HG02571 (cell line): ENCODE results near the gene RPL3.

Experiments used
- ATAC-seq: cut with Tn5 transposase; IDR thresholded peaks from one replicate; pipeline ENCODE4 v1.9.1; 2021; ENCODE audit warnings: mild to moderate bottlenecking, moderate library complexity; ENCODE audit not compliant: unreplicated experiment

Gene RPL3

GRCh38 chr22:39301108-39301507, 18.3 kb downstream of the RPL3 start:
- ATAC-seq = no peak

GRCh38 chr22:39300186-39300830, 19.1 kb downstream of the RPL3 start:
- no peak for ATAC-seq

- no peak for ATAC-seq
Measured at GRCh38 chr22:39299829-39300178, 19.6 kb downstream of the RPL3 start.

GRCh38 chr22:39298241-39298987, 21.0 kb downstream of the RPL3 start:
- ATAC-seq = no peak

- no peak for ATAC-seq
Measured at GRCh38 chr22:39297490-39298240, 21.8 kb downstream of the RPL3 start.

GRCh38 chr22:39296981-39297489, 22.4 kb downstream of the RPL3 start:
- no peak for ATAC-seq

- no peak for ATAC-seq
Measured at GRCh38 chr22:39296535-39296934, 22.9 kb downstream of the RPL3 start.

- ATAC-seq = no peak
Measured at GRCh38 chr22:39294571-39295468, 24.6 kb downstream of the RPL3 start.

- no peak for ATAC-seq
Measured at GRCh38 chr22:39293766-39294368, 25.6 kb downstream of the RPL3 start.

- ATAC-seq = no peak
Measured at GRCh38 chr22:39292561-39293074, 26.8 kb downstream of the RPL3 start.

GRCh38 chr22:39292031-39292462, 27.4 kb downstream of the RPL3 start:
- ATAC-seq = no peak

GRCh38 chr22:39291523-39291922, 27.9 kb downstream of the RPL3 start:
- ATAC-seq = no peak

GRCh38 chr22:39290724-39291161, 28.7 kb downstream of the RPL3 start:
- no peak for ATAC-seq

GRCh38 chr22:39289975-39290720, 29.3 kb downstream of the RPL3 start:
- ATAC-seq = no peak

GRCh38 chr22:39289533-39289932, 29.9 kb downstream of the RPL3 start:
- ATAC-seq = no peak

GRCh38 chr22:39288135-39288898, 31.1 kb downstream of the RPL3 start:
- ATAC-seq = no peak

- ATAC-seq = no peak
Measured at GRCh38 chr22:39287076-39287725, 32.2 kb downstream of the RPL3 start.

GRCh38 chr22:39284983-39285382, 34.4 kb downstream of the RPL3 start:
- ATAC-seq = no peak
